Measurements from ENCODE around the gene TP53I13.

TP53I13 gene

GRCh38 chr17:29565643-29566472, 2.6 kb upstream of the TP53I13 start (continued):
- TF ChIP-seq SNAI2 (CRISPR knock-in tag; IDR thresholded peaks at IDR 0.05) (no peak), TCF4 (CRISPR knock-in tag; IDR thresholded peaks at IDR 0.05; ENCODE audit: borderline replicate concordance) (no peak), ZC3H10 (CRISPR knock-in tag; IDR thresholded peaks at IDR 0.05) (no peak), BACH2 (CRISPR knock-in tag; IDR thresholded peaks at IDR 0.05; ENCODE audit: borderline replicate concordance) (no peak)

GRCh38 chr17:29566473-29567303, 1.8 kb upstream of the TP53I13 start, which contains the start of gene ABHD15:
Gene ABHD15 (minus strand): TSS chr17:29567037. CDS start chr17:29566966, 71 bp downstream.
- ATAC-seq, result peak; percentile 69
- TF ChIP-seq ESRRG (CRISPR knock-in tag; IDR thresholded peaks at IDR 0.05) (no peak), POU6F1 (CRISPR knock-in tag; IDR thresholded peaks at IDR 0.05; ENCODE audit: borderline replicate concordance, low read depth) (no peak), SNAI2 (CRISPR knock-in tag; IDR thresholded peaks at IDR 0.05) (no peak), CSRNP3 (CRISPR knock-in tag; IDR thresholded peaks at IDR 0.05) (no peak), ZNF8 (CRISPR knock-in tag; IDR thresholded peaks at IDR 0.05) (no peak), ARNTL (CRISPR knock-in tag; IDR thresholded peaks at IDR 0.05; ENCODE audit: borderline replicate concordance, low read depth) (no peak), BACH2 (CRISPR knock-in tag; IDR thresholded peaks at IDR 0.05; ENCODE audit: borderline replicate concordance) (no peak), CREB5 (CRISPR knock-in tag; IDR thresholded peaks at IDR 0.05; ENCODE audit: low read depth) (no peak), TOX (CRISPR knock-in tag; IDR thresholded peaks at IDR 0.05; ENCODE audit: borderline replicate concordance) (no peak), OSR1 (CRISPR knock-in tag; IDR thresholded peaks at IDR 0.05) (no peak), RARB (CRISPR knock-in tag; IDR thresholded peaks at IDR 0.05) (no peak), GLIS3 (CRISPR knock-in tag; IDR thresholded peaks at IDR 0.05) (no peak)

GRCh38 chr17:29567304-29567553, 1.3 kb upstream of the TP53I13 start:
- TF ChIP-seq POU6F1 (CRISPR knock-in tag; IDR thresholded peaks at IDR 0.05; ENCODE audit: borderline replicate concordance, low read depth), result no peak
- no peak for TF ChIP-seq PPARA (CRISPR knock-in tag; IDR thresholded peaks at IDR 0.05; ENCODE audit: borderline replicate concordance)
- no peak for TF ChIP-seq RARB (CRISPR knock-in tag; IDR thresholded peaks at IDR 0.05)
- no peak for TF ChIP-seq GLIS3 (CRISPR knock-in tag; IDR thresholded peaks at IDR 0.05)
- no peak for TF ChIP-seq ARNTL (CRISPR knock-in tag; IDR thresholded peaks at IDR 0.05; ENCODE audit: borderline replicate concordance, low read depth)
- no peak for TF ChIP-seq PATZ1 (CRISPR knock-in tag; IDR thresholded peaks at IDR 0.05; ENCODE audit: borderline replicate concordance)
- TF ChIP-seq ESRRG (CRISPR knock-in tag; IDR thresholded peaks at IDR 0.05), result no peak
- TF ChIP-seq ISL1 (CRISPR knock-in tag; IDR thresholded peaks at IDR 0.05), result no peak
- no peak for TF ChIP-seq CSRNP3 (CRISPR knock-in tag; IDR thresholded peaks at IDR 0.05)
- TF ChIP-seq TCF4 (CRISPR knock-in tag; IDR thresholded peaks at IDR 0.05; ENCODE audit: borderline replicate concordance), result no peak
- ATAC-seq, result peak; percentile 20; the same call in 2 of the 3 replicates

Data from SK-N-SH treated with all-trans-retinoic acid at 6 μM for 48 hours (cell line).